Measurements from ENCODE around the gene GADD45GIP1.
"Not testable (repeated sequence)": the region's sequence is repeated elsewhere in the genome, so short reads cannot be mapped to it uniquely, and the experiment has no call there.

The GADD45GIP1 gene

GRCh38 chr19:12924621-12925310 lies 32.3 kb downstream of the GADD45GIP1 start:
- H3K27ac Mint-ChIP-seq: no peak overlapping the region
- H3K4me3 Mint-ChIP-seq: no peak overlapping the region
- no peaks in the 10 kb centered on the region for H3K9me3 Mint-ChIP-seq (ENCODE audit: low read depth)
- no peaks in the 10 kb centered on the region for H3K27me3 Mint-ChIP-seq
- peaks cover 3% of the 10 kb centered on the region for H3K4me1 Mint-ChIP-seq (ENCODE audit: low read depth)
- peaks cover 10% of the 10 kb centered on the region for H3K36me3 Mint-ChIP-seq

- H3K4me1 Mint-ChIP-seq (ENCODE audit: low read depth): peaks cover 9% of the 10 kb centered on the region
- H3K27ac Mint-ChIP-seq: no peak overlapping the region
- no peak overlapping the region for H3K4me3 Mint-ChIP-seq
- H3K27me3 Mint-ChIP-seq: no peaks in the 10 kb centered on the region
- peaks cover 8% of the 10 kb centered on the region for H3K36me3 Mint-ChIP-seq
- H3K9me3 Mint-ChIP-seq (ENCODE audit: low read depth): no peaks in the 10 kb centered on the region
Measured at GRCh38 chr19:12922959-12923358, 34.1 kb downstream of the GADD45GIP1 start.

GRCh38 chr19:12921047-12921446 lies 36.0 kb downstream of the GADD45GIP1 start:
- H3K27me3 Mint-ChIP-seq: no peaks in the 10 kb centered on the region
- no peak overlapping the region for H3K4me3 Mint-ChIP-seq
- H3K9me3 Mint-ChIP-seq (ENCODE audit: low read depth): no peaks in the 10 kb centered on the region
- H3K36me3 Mint-ChIP-seq: peaks cover 5% of the 10 kb centered on the region
- peaks cover 11% of the 10 kb centered on the region for H3K4me1 Mint-ChIP-seq (ENCODE audit: low read depth)
- H3K27ac Mint-ChIP-seq: no peak overlapping the region

GRCh38 chr19:12918253-12918652 lies 38.8 kb downstream of the GADD45GIP1 start:
- Mint-ChIP-seq H3K27ac (no peak overlapping the region), H3K27me3 (no peaks in the 10 kb centered on the region), H3K4me3 (peak overlapping the region; percentile 32), H3K36me3 (peaks cover 5% of the 10 kb centered on the region), H3K9me3 (ENCODE audit: low read depth) (no peaks in the 10 kb centered on the region), H3K4me1 (ENCODE audit: low read depth) (peaks cover 32% of the 10 kb centered on the region)

- not testable (repeated sequence) for H3K4me3 Mint-ChIP-seq
Measured at GRCh38 chr19:12915860-12916259, 41.2 kb downstream of the GADD45GIP1 start.

GRCh38 chr19:12913851-12914690 lies 43.0 kb downstream of the GADD45GIP1 start:
- Mint-ChIP-seq H3K36me3 (no peaks in the 10 kb centered on the region), H3K4me1 (ENCODE audit: low read depth) (peaks cover 28% of the 10 kb centered on the region), H3K4me3 (peak overlapping the region; percentile 69), H3K27ac (peak overlapping the region; percentile 96), H3K9me3 (ENCODE audit: low read depth) (no peaks in the 10 kb centered on the region), H3K27me3 (no peaks in the 10 kb centered on the region)

More at GRCh38 chr19:12915860-12916259, 41.2 kb downstream of the GADD45GIP1 start:
- not testable (repeated sequence) for H3K27me3 Mint-ChIP-seq; H3K36me3 Mint-ChIP-seq; H3K9me3 Mint-ChIP-seq (ENCODE audit: low read depth)
- peaks cover 34% of the 10 kb centered on the region for H3K4me1 Mint-ChIP-seq (ENCODE audit: low read depth)
- H3K27ac Mint-ChIP-seq: peak overlapping the region; percentile 66

GRCh38 chr19:12913011-12913561 lies 43.9 kb downstream of the GADD45GIP1 start:
- H3K9me3 Mint-ChIP-seq (ENCODE audit: low read depth): no peaks in the 10 kb centered on the region
- no peak overlapping the region for H3K27ac Mint-ChIP-seq
- no peaks in the 10 kb centered on the region for H3K36me3 Mint-ChIP-seq
- no peaks in the 10 kb centered on the region for H3K27me3 Mint-ChIP-seq
- H3K4me1 Mint-ChIP-seq (ENCODE audit: low read depth): peaks cover 25% of the 10 kb centered on the region
- H3K4me3 Mint-ChIP-seq: no peak overlapping the region

GRCh38 chr19:12912571-12912970 lies 44.5 kb downstream of the GADD45GIP1 start:
- Mint-ChIP-seq H3K4me3 (no peak overlapping the region), H3K27ac (peak overlapping the region; percentile 50), H3K27me3 (no peaks in the 10 kb centered on the region), H3K36me3 (no peaks in the 10 kb centered on the region), H3K4me1 (ENCODE audit: low read depth) (peaks cover 25% of the 10 kb centered on the region), H3K9me3 (ENCODE audit: low read depth) (no peaks in the 10 kb centered on the region)

- H3K27me3 Mint-ChIP-seq: no peaks in the 10 kb centered on the region
- H3K4me3 Mint-ChIP-seq: no peak overlapping the region
- no peaks in the 10 kb centered on the region for H3K9me3 Mint-ChIP-seq (ENCODE audit: low read depth)
- no peaks in the 10 kb centered on the region for H3K4me1 Mint-ChIP-seq (ENCODE audit: low read depth)
- no peak overlapping the region for H3K27ac Mint-ChIP-seq
- H3K36me3 Mint-ChIP-seq: no peaks in the 10 kb centered on the region
Measured at GRCh38 chr19:12907166-12907565, 49.9 kb downstream of the GADD45GIP1 start.
